T-cell (primary cell): ENCODE data around the gene GPR42. TPM values are rescaled to one million over a fixed set of nuclear protein-coding genes. Genes with fewer than 3 reads are reported as not detected.

ENCODE experiments used
- ATAC-seq, 4 experiments: fragments of 200-7000 bp in 3 of 4; fragments of 150-1000 bp in 1 of 4; cut with Tn5 transposase; replicated peaks in 1 of 4; 1 replicate in 3 of 4; 2 replicates in 1 of 4; pipeline ENCODE4 v1.10.0; 2021; ENCODE audit warnings: moderate library complexity in 3 of 4, mild to moderate bottlenecking in 2 of 4, moderate number of reproducible peaks in 1 of 4
- CTCF ChIA-PET, 2 donors: fragments of 300-600 bp; sonication (Branson Sonifier 250); formaldehyde crosslinking; loops; one replicate each; lab custom pipeline; 2022; ENCODE audit warnings: antibody characterized with exemption in 2 of 2; lab: Charles Lee
- POLR2A ChIA-PET, 2 donors: fragments of 300-600 bp; sonication (Branson Sonifier 250); formaldehyde crosslinking; loops; one replicate each; lab custom pipeline; 2022; ENCODE audit warnings: antibody characterized with exemption in 2 of 2; lab: Charles Lee
- DNase-seq, 35 experiments: peaks; one replicate each; pipeline versions ENCODE4 v3.0.0 to v3.0.0-alpha.2; 2013 to 2023
- H3K27ac ChIP-seq: one replicate; pipeline ENCODE4 v1.5.1; 2013; ENCODE audit warnings: low read length
- H3K27me3 ChIP-seq, 2 experiments: replicated peaks in 1 of 2; 1 replicate in 1 of 2; 2 replicates in 1 of 2; pipeline versions ENCODE4 v1.6.1 to v1.7.0; 2013; ENCODE audit warnings: low read length in 1 of 2, mixed read lengths in 1 of 2; ENCODE audit not compliant: control insufficient read depth in 2 of 2, insufficient read depth in 2 of 2; ENCODE audit errors: extremely low read depth in 1 of 2
- H3K36me3 ChIP-seq, 2 donors: 1 replicate in 1 of 2; 2 replicates in 1 of 2; pipeline versions ENCODE4 v1.6.1 to v1.7.0; 2013; ENCODE audit warnings: low read length in 1 of 2; ENCODE audit not compliant: control insufficient read depth in 2 of 2, insufficient read depth in 1 of 2; ENCODE audit errors: extremely low read depth in 1 of 2
- H3K4me1 ChIP-seq, 2 experiments: 1 replicate in 1 of 2; 2 replicates in 1 of 2; pipeline versions ENCODE4 v1.6.1 to v1.7.0; 2013; ENCODE audit warnings: low read length in 2 of 2, mixed read lengths in 1 of 2; ENCODE audit not compliant: insufficient read depth in 2 of 2, control insufficient read depth in 1 of 2; ENCODE audit errors: extremely low read depth in 1 of 2
- H3K4me3 ChIP-seq, 2 donors: 1 replicate in 1 of 2; 2 replicates in 1 of 2; pipeline versions ENCODE4 v1.5.1 to v1.7.0; 2013; ENCODE audit warnings: mild to moderate bottlenecking in 2 of 2, low read length in 1 of 2, moderate library complexity in 1 of 2; ENCODE audit not compliant: control insufficient read depth in 1 of 2; ENCODE audit errors: extremely low read depth in 1 of 2
- H3K9me3 ChIP-seq: 2 replicates; pipeline ENCODE4 v1.7.0; 2013
- H3K27ac Mint-ChIP-seq, 2 donors: one replicate each; pipeline ENCODE4 v1.8.0; 2020 to 2021; ENCODE audit warnings: mild to moderate bottlenecking in 2 of 2, mixed read lengths in 2 of 2
- H3K27me3 Mint-ChIP-seq, 2 donors: one replicate each; pipeline ENCODE4 v1.8.0; 2021 to 2022; ENCODE audit warnings: mixed read lengths in 2 of 2
- H3K36me3 Mint-ChIP-seq: one replicate; pipeline ENCODE4 v1.8.0; 2021; ENCODE audit warnings: mixed read lengths
- H3K4me1 Mint-ChIP-seq, 3 donors: one replicate each; pipeline ENCODE4 v1.8.0; 2020 to 2022; ENCODE audit warnings: mixed read lengths in 3 of 3, mild to moderate bottlenecking in 1 of 3
- H3K4me3 Mint-ChIP-seq, 3 donors: one replicate each; pipeline ENCODE4 v1.8.0; 2020 to 2022; ENCODE audit warnings: mild to moderate bottlenecking in 3 of 3, mixed read lengths in 3 of 3, moderate library complexity in 3 of 3
- H3K9me3 Mint-ChIP-seq, 3 donors: one replicate each; pipeline ENCODE4 v1.8.0; 2020 to 2022; ENCODE audit warnings: mixed read lengths in 3 of 3
- WGBS: methylation state at CpG from one replicate; pipeline ENCODE4 v1.1.5; 2013; ENCODE audit warnings: missing lambda C conversion rate; ENCODE audit not compliant: insufficient coverage; 5-methylcytosine and 5-hydroxymethylcytosine counted together
- total RNA-seq, 35 experiments: library from RNA in 6 of 35; stranded (reverse) in 6 of 35; fragments of 120-200 nt in 1 of 35; gene quantifications; one replicate each; pipeline versions ENCODE4 v1.2.1 to v1.2.4 and lab custom pipeline; 2013 to 2026

Gene GPR42
- total RNA-seq, 5 donors from 2014 or later (not counting 1 experiment from before 2014, with no cell fraction given) = not detected

DNA sequence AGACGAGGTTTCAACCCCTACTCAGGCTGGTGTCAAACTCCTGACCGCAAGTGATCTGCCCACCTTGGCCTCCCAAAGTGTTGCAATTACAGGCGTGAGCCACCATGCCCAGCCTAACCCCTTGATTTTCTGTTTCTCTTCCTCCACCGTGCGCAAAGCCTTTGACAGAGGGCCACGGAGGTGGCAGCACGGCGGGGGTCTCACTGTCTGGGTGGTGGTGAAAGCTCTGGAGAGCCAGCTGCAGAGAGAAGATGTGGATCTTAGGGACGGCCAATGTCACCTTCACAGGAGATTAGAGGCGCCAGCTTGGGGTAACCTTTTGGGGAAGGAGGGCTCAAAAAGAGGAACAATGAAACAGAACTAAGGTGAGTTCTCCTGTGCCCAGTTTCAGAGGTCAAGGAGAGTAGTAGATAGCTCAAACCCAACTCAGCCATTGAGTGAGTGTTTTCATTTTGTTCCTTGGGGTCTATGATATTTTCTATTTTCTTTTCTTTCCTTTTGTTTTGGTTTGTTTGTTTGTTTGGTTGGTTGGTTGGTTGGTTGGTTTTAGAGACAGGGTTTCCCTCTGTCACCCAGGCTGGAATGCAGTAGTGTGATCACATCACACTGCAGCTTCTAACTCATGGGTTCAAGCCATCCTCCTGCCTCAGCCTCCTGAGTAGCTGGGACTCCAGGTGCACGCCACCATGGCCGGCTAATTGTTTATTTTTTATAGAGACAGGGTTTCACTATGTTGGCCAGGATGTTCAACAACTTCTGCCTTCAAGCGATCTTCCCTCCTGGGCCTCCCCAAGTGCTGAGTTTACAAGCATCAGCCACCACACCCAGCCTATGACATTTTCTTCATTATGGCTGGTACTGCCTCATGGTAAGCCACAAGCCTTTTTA is 37.7 kb downstream of the GPR42 start:
- H3K27ac ChIP-seq = no peak overlapping the region
- H3K4me3 ChIP-seq = no peak overlapping the region
- DNase-seq (no peak), ATAC-seq (no peak)
- no peaks in the 10 kb centered on the region for H3K36me3 ChIP-seq
- WGBS = 89% methylated on average over 7 of the region's 13 CpGs
- Mint-ChIP-seq H3K36me3 (no peaks in the 10 kb centered on the region), H3K4me1 (no peaks in the 10 kb centered on the region), H3K9me3 (no peaks in the 10 kb centered on the region), H3K27me3 (peaks cover 13 to 14% of the 10 kb centered on the region in 2 donors), H3K27ac (no peak overlapping the region), H3K4me3 (no peak overlapping the region)
- H3K27me3 ChIP-seq = peaks cover 0 to 9% of the 10 kb centered on the region in 2 experiments
- ChIA-PET POLR2A (no interaction called here), CTCF (interaction anchor here in 1 of 2 donors (0.6 kb wide), 1 partner anchor 11 kb away, joined by 3 read pairs; no protein-coding TSS in a partner anchor)
- no peaks in the 10 kb centered on the region for H3K9me3 ChIP-seq
- no peaks in the 10 kb centered on the region for H3K4me1 ChIP-seq

DNA sequence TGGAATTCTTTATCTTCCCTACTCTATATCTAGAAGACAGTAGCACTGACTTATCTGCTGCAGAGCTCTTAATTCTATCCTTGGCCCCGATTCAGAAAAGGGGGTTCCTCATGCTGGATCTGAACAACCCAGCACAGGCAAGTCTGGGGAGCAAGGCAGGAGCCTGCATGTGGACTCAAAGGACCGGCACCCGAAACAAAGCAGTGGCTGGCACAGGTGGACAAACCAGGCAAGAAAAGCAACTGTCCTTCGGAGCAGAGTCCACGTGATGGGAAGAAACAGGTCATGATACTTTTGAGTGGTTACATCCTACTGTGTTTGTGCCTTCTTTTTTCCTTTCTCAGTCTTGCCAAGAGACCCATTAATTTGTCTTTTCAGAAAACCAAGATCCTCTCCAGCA is 38.3 kb downstream of the GPR42 start:
- Histone ChIP-seq H3K4me1 (no peaks in the 10 kb centered on the region), H3K4me3 (no peak overlapping the region), H3K9me3 (no peaks in the 10 kb centered on the region), H3K36me3 (no peaks in the 10 kb centered on the region), H3K27ac (no peak overlapping the region), H3K27me3 (peaks cover 0 to 9% of the 10 kb centered on the region in 2 experiments)
- ATAC-seq (no peak), DNase-seq (no peak)
- Mint-ChIP-seq H3K4me3 (no peak overlapping the region), H3K9me3 (no peaks in the 10 kb centered on the region), H3K4me1 (no peaks in the 10 kb centered on the region), H3K27ac (no peak overlapping the region), H3K27me3 (peaks cover 14 to 15% of the 10 kb centered on the region in 2 donors), H3K36me3 (no peaks in the 10 kb centered on the region)
- WGBS = 75% methylated on average over 2 of the region's 5 CpGs
- ChIA-PET POLR2A (no interaction called here), CTCF (no interaction called here)

- Histone ChIP-seq H3K36me3 (no peaks in the 10 kb centered on the region), H3K4me3 (no peak overlapping the region), H3K4me1 (no peaks in the 10 kb centered on the region), H3K27me3 (peaks cover 0 to 9% of the 10 kb centered on the region in 2 experiments), H3K9me3 (no peaks in the 10 kb centered on the region), H3K27ac (no peak overlapping the region)
- Mint-ChIP-seq H3K27ac (no peak overlapping the region), H3K9me3 (no peaks in the 10 kb centered on the region), H3K36me3 (no peaks in the 10 kb centered on the region), H3K27me3 (peaks cover 14 to 19% of the 10 kb centered on the region in 2 donors), H3K4me1 (no peaks in the 10 kb centered on the region), H3K4me3 (no peak overlapping the region)
- ChIA-PET CTCF (no interaction called here), POLR2A (no interaction called here)
- ATAC-seq (no peak), DNase-seq (no peak)
- 82% methylated on average over 3 of the region's 5 CpGs for WGBS
Observed at GRCh38 chr19:35410487-35410886, 39.6 kb downstream of the GPR42 start.

DNA sequence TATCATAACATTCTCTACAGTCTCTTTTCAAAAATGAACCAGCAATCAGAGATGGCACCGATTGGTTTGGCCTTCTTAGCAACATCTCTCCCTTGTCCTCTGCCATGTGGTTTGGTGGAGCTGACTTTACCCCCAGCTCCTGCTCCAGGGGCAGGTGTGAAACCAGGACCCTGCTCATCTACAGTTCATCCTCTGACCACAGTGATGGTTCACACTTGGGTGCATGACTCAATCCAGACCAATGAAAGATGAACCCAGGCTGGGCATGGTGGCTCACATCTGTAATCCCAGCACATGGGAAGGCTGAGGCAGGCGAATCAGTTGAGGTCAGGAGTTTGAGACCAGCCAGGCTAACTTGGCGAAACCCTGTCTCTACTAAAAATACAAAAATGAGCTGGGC is 43.6 kb downstream of the GPR42 start:
- Histone ChIP-seq H3K4me3 (no peak overlapping the region), H3K9me3 (no peaks in the 10 kb centered on the region), H3K36me3 (no peaks in the 10 kb centered on the region), H3K27me3 (peaks cover 3 to 17% of the 10 kb centered on the region in 2 experiments), H3K4me1 (no peaks in the 10 kb centered on the region), H3K27ac (no peak overlapping the region)
- CTCF ChIA-PET = interaction anchor here in 1 of 2 donors (0.6 kb wide), 1 partner anchor 677 kb away, joined by 3 read pairs; no protein-coding TSS in a partner anchor
- Mint-ChIP-seq H3K27ac (no peak overlapping the region), H3K9me3 (no peaks in the 10 kb centered on the region), H3K4me1 (no peaks in the 10 kb centered on the region), H3K36me3 (no peaks in the 10 kb centered on the region), H3K4me3 (no peak overlapping the region), H3K27me3 (peaks cover 24 to 34% of the 10 kb centered on the region in 2 donors)
- WGBS = 93% methylated on average over 2 of the region's 3 CpGs
- DNase-seq (no peak), ATAC-seq (no peak)
- POLR2A ChIA-PET = no interaction called here

DNA sequence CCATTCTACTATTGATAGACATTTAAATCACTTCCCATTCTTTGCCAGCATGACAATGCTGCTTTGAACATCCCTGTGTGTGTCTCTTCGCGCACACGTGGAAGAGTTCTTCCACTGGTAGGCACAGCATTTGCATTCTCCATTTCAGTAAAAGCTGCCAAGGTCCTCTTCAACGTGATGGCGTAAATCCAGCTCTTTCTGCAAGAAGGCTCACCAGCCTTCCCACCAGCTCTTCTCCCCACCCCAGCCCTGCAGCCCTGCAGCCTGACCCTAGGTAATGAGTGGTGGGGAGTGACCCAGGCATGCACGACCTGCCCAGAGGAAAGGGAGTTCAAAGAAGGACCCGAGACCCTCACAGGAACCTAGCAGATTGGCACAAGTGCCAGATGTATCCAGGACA is 45.5 kb downstream of the GPR42 start:
- H3K27ac Mint-ChIP-seq = no peak overlapping the region
- DNase-seq = no peak
- POLR2A ChIA-PET = no interaction called here
- no peaks in the 10 kb centered on the region for H3K9me3 Mint-ChIP-seq
- no peaks in the 10 kb centered on the region for H3K36me3 Mint-ChIP-seq
- H3K27me3 Mint-ChIP-seq = peaks cover 23 to 35% of the 10 kb centered on the region in 2 donors
- Histone ChIP-seq H3K27ac (no peak overlapping the region), H3K4me1 (peaks cover 0 to 3% of the 10 kb centered on the region in 2 experiments), H3K27me3 (peaks cover 3 to 14% of the 10 kb centered on the region in 2 experiments), H3K36me3 (no peaks in the 10 kb centered on the region), H3K4me3 (no peak overlapping the region), H3K9me3 (no peaks in the 10 kb centered on the region)
- 86% methylated on average over 4 of the region's 7 CpGs for WGBS
- ATAC-seq = no peak
- H3K4me1 Mint-ChIP-seq = peaks cover 0 to 2% (median 0%) of the 10 kb centered on the region in 3 donors
- no peak overlapping the region for H3K4me3 Mint-ChIP-seq
- CTCF ChIA-PET = interaction anchor here in 1 of 2 donors (0.6 kb wide), 1 partner anchor 61 kb away, joined by 3 read pairs; no protein-coding TSS in a partner anchor

DNA sequence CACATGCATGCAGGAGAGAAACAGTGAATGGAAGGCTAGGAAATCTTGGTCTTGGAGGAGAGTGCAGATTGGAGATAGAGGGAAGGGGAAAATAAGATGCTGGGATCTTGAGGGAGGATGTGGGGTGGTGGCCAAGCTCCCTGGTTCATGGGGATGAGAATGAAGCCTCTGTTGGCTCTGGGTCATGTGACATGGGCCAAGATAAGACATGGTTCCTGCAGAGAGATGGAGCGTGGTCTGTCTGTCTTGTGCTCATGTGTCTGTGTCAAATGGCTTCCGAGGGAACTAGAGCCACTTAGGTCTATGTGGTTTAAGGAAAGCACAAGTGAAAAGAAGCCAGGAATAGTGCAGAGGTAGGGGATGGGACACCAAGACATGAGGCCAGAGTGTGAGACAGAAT is 46.4 kb downstream of the GPR42 start:
- DNase-seq (no peak), ATAC-seq (no peak)
- Histone ChIP-seq H3K27ac (no peak overlapping the region), H3K36me3 (no peaks in the 10 kb centered on the region), H3K9me3 (no peaks in the 10 kb centered on the region), H3K27me3 (peaks cover 3 to 14% of the 10 kb centered on the region in 2 experiments), H3K4me3 (no peak overlapping the region), H3K4me1 (peaks cover 0 to 3% of the 10 kb centered on the region in 2 experiments)
- H3K27ac Mint-ChIP-seq = no peak overlapping the region
- H3K36me3 Mint-ChIP-seq = no peaks in the 10 kb centered on the region
- ChIA-PET POLR2A (no interaction called here), CTCF (no interaction called here)
- H3K9me3 Mint-ChIP-seq = no peaks in the 10 kb centered on the region
- no peak overlapping the region for H3K4me3 Mint-ChIP-seq
- H3K27me3 Mint-ChIP-seq = peaks cover 20 to 32% of the 10 kb centered on the region in 2 donors
- 90% methylated on average over 2 of the region's 2 CpGs for whole genome bisulfite sequencing
- H3K4me1 Mint-ChIP-seq = peaks cover 0 to 2% (median 0%) of the 10 kb centered on the region in 3 donors
